ENCODE measurements around the gene SEC24D. TPM values are rescaled to one million over a fixed set of nuclear protein-coding genes. Genes with fewer than 3 reads are reported as not detected.

Gene SEC24D
- total RNA-seq, 5 donors from 2014 or later (not counting 1 experiment from before 2014, with no cell fraction given): 17.0 to 32.3 (median 21.7) TPM

GRCh38 chr4:118774989-118775388, 60.9 kb downstream of the SEC24D start:
- ChIA-PET CTCF (interaction anchor here (0.6 to 2.2 kb wide), 5 partner anchors 62 to 116 kb away, joined by 4 to 7 read pairs (median 7); no protein-coding TSS in a partner anchor), POLR2A (interaction anchor here (0.5 to 0.6 kb wide), 2 partner anchors 8 to 15 kb away, joined by 3 to 6 read pairs; no protein-coding TSS in a partner anchor)
- Histone ChIP-seq H3K27me3 (replicated peaks in 1 of 2; ENCODE audit: control insufficient read depth in 2 of 2, extremely low read depth in 1 of 2, insufficient read depth in 2 of 2, low read length in 1 of 2) (no peaks in the 10 kb centered on the region), H3K27ac (ENCODE audit: low read length) (no peak overlapping the region), H3K36me3 (ENCODE audit: control insufficient read depth in 2 of 2, extremely low read depth in 1 of 2, insufficient read depth in 1 of 2, low read length in 1 of 2) (no peaks in the 10 kb centered on the region), H3K4me1 (ENCODE audit: control insufficient read depth in 1 of 2, extremely low read depth in 1 of 2, insufficient read depth in 2 of 2, low read length in 2 of 2) (no peaks in the 10 kb centered on the region), H3K4me3 (ENCODE audit: control insufficient read depth in 1 of 2, extremely low read depth in 1 of 2, low read length in 1 of 2) (no peak overlapping the region), H3K9me3 (no peaks in the 10 kb centered on the region)
- no peaks in the 10 kb centered on the region for H3K27me3 Mint-ChIP-seq
- WGBS (ENCODE audit: insufficient coverage): 100% methylated on average over 1 of the region's 3 CpGs
- peaks cover 2% of the 10 kb centered on the region for H3K36me3 Mint-ChIP-seq
- peaks cover 0 to 6% (median 0%) of the 10 kb centered on the region in 3 donors for H3K9me3 Mint-ChIP-seq
- ATAC-seq (replicated peaks in 1 of 4) (no peak), DNase-seq (no peak)
- H3K4me3 Mint-ChIP-seq: no peak overlapping the region
- H3K27ac Mint-ChIP-seq: no peak overlapping the region
- no peaks in the 10 kb centered on the region for H3K4me1 Mint-ChIP-seq

- ChIA-PET CTCF (interaction anchor here (0.7 to 2.2 kb wide), 4 partner anchors 11 to 117 kb away, joined by 3 to 7 read pairs (median 6); no protein-coding TSS in a partner anchor), POLR2A (no interaction called here)
- Histone ChIP-seq H3K4me1 (ENCODE audit: control insufficient read depth in 1 of 2, extremely low read depth in 1 of 2, insufficient read depth in 2 of 2, low read length in 2 of 2) (no peaks in the 10 kb centered on the region), H3K27ac (ENCODE audit: low read length) (no peak overlapping the region), H3K36me3 (ENCODE audit: control insufficient read depth in 2 of 2, extremely low read depth in 1 of 2, insufficient read depth in 1 of 2, low read length in 1 of 2) (no peaks in the 10 kb centered on the region), H3K9me3 (no peaks in the 10 kb centered on the region), H3K27me3 (replicated peaks in 1 of 2; ENCODE audit: control insufficient read depth in 2 of 2, extremely low read depth in 1 of 2, insufficient read depth in 2 of 2, low read length in 1 of 2) (no peaks in the 10 kb centered on the region), H3K4me3 (ENCODE audit: control insufficient read depth in 1 of 2, extremely low read depth in 1 of 2, low read length in 1 of 2) (no peak overlapping the region)
- no peak for ATAC-seq (replicated peaks in 1 of 4)
- H3K36me3 Mint-ChIP-seq: no peaks in the 10 kb centered on the region
- H3K27ac Mint-ChIP-seq: peak overlapping the region in 1 of 2 donors; percentile 19
- no peaks in the 10 kb centered on the region for H3K4me1 Mint-ChIP-seq
- no peak overlapping the region for H3K4me3 Mint-ChIP-seq
- no peaks in the 10 kb centered on the region for H3K27me3 Mint-ChIP-seq
- no peak for DNase-seq
- WGBS (ENCODE audit: insufficient coverage): 92% methylated on average over 1 of the region's 1 CpG
- H3K9me3 Mint-ChIP-seq: peaks cover 0 to 6% (median 0%) of the 10 kb centered on the region in 3 donors
Observed at GRCh38 chr4:118774321-118774720, 61.6 kb downstream of the SEC24D start.

- no peak for ATAC-seq (replicated peaks in 1 of 4)
- no peaks in the 10 kb centered on the region for H3K36me3 ChIP-seq (ENCODE audit: control insufficient read depth in 2 of 2, extremely low read depth in 1 of 2, insufficient read depth in 1 of 2, low read length in 1 of 2)
- Mint-ChIP-seq H3K4me1 (no peaks in the 10 kb centered on the region), H3K9me3 (peaks cover 0 to 6% (median 0%) of the 10 kb centered on the region in 3 donors), H3K36me3 (no peaks in the 10 kb centered on the region), H3K4me3 (no peak overlapping the region), H3K27ac (no peak overlapping the region), H3K27me3 (no peaks in the 10 kb centered on the region)
- no CpG with 5 or more reads among the region's 2 CpGs for WGBS (ENCODE audit: insufficient coverage)
- CTCF ChIA-PET: interaction anchor here (1.5 to 2.2 kb wide), 2 partner anchors 91 kb away, joined by 5 to 7 read pairs; no protein-coding TSS in a partner anchor
- H3K4me3 ChIP-seq (ENCODE audit: control insufficient read depth in 1 of 2, extremely low read depth in 1 of 2, low read length in 1 of 2): no peak overlapping the region
- H3K27ac ChIP-seq (ENCODE audit: low read length): no peak overlapping the region
- H3K27me3 ChIP-seq (replicated peaks in 1 of 2; ENCODE audit: control insufficient read depth in 2 of 2, extremely low read depth in 1 of 2, insufficient read depth in 2 of 2, low read length in 1 of 2): no peaks in the 10 kb centered on the region
- no peaks in the 10 kb centered on the region for H3K4me1 ChIP-seq (ENCODE audit: control insufficient read depth in 1 of 2, extremely low read depth in 1 of 2, insufficient read depth in 2 of 2, low read length in 2 of 2)
- no peaks in the 10 kb centered on the region for H3K9me3 ChIP-seq
- POLR2A ChIA-PET: no interaction called here
- DNase-seq: no peak
Observed at GRCh38 chr4:118773429-118773792, 62.5 kb downstream of the SEC24D start.

GRCh38 chr4:118772767-118773428, 63.0 kb downstream of the SEC24D start:
- no peaks in the 10 kb centered on the region for H3K9me3 ChIP-seq
- ATAC-seq (replicated peaks in 1 of 4) (no peak), DNase-seq (no peak)
- Mint-ChIP-seq H3K36me3 (peaks cover 3% of the 10 kb centered on the region), H3K4me1 (no peaks in the 10 kb centered on the region), H3K27me3 (no peaks in the 10 kb centered on the region), H3K27ac (no peak overlapping the region), H3K4me3 (no peak overlapping the region), H3K9me3 (peaks cover 0 to 4% (median 0%) of the 10 kb centered on the region in 3 donors)
- POLR2A ChIA-PET: no interaction called here
- H3K27me3 ChIP-seq (replicated peaks in 1 of 2; ENCODE audit: control insufficient read depth in 2 of 2, extremely low read depth in 1 of 2, insufficient read depth in 2 of 2, low read length in 1 of 2): no peaks in the 10 kb centered on the region
- no peak overlapping the region for H3K4me3 ChIP-seq (ENCODE audit: control insufficient read depth in 1 of 2, extremely low read depth in 1 of 2, low read length in 1 of 2)
- 100% methylated on average over 1 of the region's 3 CpGs for WGBS (ENCODE audit: insufficient coverage)
- H3K36me3 ChIP-seq (ENCODE audit: control insufficient read depth in 2 of 2, extremely low read depth in 1 of 2, insufficient read depth in 1 of 2, low read length in 1 of 2): peaks cover 0 to 3% of the 10 kb centered on the region in 2 donors
- H3K27ac ChIP-seq (ENCODE audit: low read length): no peak overlapping the region
- no peaks in the 10 kb centered on the region for H3K4me1 ChIP-seq (ENCODE audit: control insufficient read depth in 1 of 2, extremely low read depth in 1 of 2, insufficient read depth in 2 of 2, low read length in 2 of 2)
- CTCF ChIA-PET: interaction anchor here (0.5 to 4.4 kb wide), 3 partner anchors 118 to 500 kb away, joined by 4 to 53 read pairs (median 20); partner anchors contain the start of gene SYNPO2 (in 1 of the 2)

GRCh38 chr4:118772081-118772766, 63.7 kb downstream of the SEC24D start:
- ChIA-PET POLR2A (no interaction called here), CTCF (interaction anchor here (0.6 to 4.4 kb wide), 14 partner anchors 8 to 682 kb away, joined by 3 to 53 read pairs (median 4); partner anchors contain the start of gene SYNPO2 (in 2 of the 2))
- Histone ChIP-seq H3K36me3 (ENCODE audit: control insufficient read depth in 2 of 2, extremely low read depth in 1 of 2, insufficient read depth in 1 of 2, low read length in 1 of 2) (peaks cover 0 to 6% of the 10 kb centered on the region in 2 donors), H3K27ac (ENCODE audit: low read length) (no peak overlapping the region), H3K4me3 (ENCODE audit: control insufficient read depth in 1 of 2, extremely low read depth in 1 of 2, low read length in 1 of 2) (no peak overlapping the region), H3K4me1 (ENCODE audit: control insufficient read depth in 1 of 2, extremely low read depth in 1 of 2, insufficient read depth in 2 of 2, low read length in 2 of 2) (no peaks in the 10 kb centered on the region), H3K27me3 (replicated peaks in 1 of 2; ENCODE audit: control insufficient read depth in 2 of 2, extremely low read depth in 1 of 2, insufficient read depth in 2 of 2, low read length in 1 of 2) (no peaks in the 10 kb centered on the region), H3K9me3 (no peaks in the 10 kb centered on the region)
- Mint-ChIP-seq H3K27ac (no peak overlapping the region), H3K4me1 (no peaks in the 10 kb centered on the region), H3K4me3 (no peak overlapping the region), H3K27me3 (no peaks in the 10 kb centered on the region), H3K9me3 (no peaks in the 10 kb centered on the region), H3K36me3 (peaks cover 3% of the 10 kb centered on the region)
- DNase-seq (peak in 1 of 35 experiments; percentile 64), ATAC-seq (replicated peaks in 1 of 4) (peak; percentile 54 to 74 (median 64))
- 100% methylated on average over 2 of the region's 7 CpGs for WGBS (ENCODE audit: insufficient coverage)

- ChIA-PET POLR2A (interaction anchor here in 1 of 2 donors (0.9 kb wide), 1 partner anchor 113 kb away, joined by 3 read pairs; no protein-coding TSS in a partner anchor), CTCF (interaction anchor here (0.9 to 4.4 kb wide), 12 partner anchors 25 to 1286 kb away, joined by 3 to 53 read pairs (median 4); partner anchors contain the start of gene SYNPO2 (in 1 of the 2))
- H3K4me3 ChIP-seq (ENCODE audit: control insufficient read depth in 1 of 2, extremely low read depth in 1 of 2, low read length in 1 of 2): no peak overlapping the region
- ATAC-seq (replicated peaks in 1 of 4) (no peak), DNase-seq (no peak)
- Mint-ChIP-seq H3K27ac (no peak overlapping the region), H3K4me3 (no peak overlapping the region), H3K36me3 (peaks cover 13% of the 10 kb centered on the region), H3K27me3 (no peaks in the 10 kb centered on the region), H3K9me3 (no peaks in the 10 kb centered on the region), H3K4me1 (no peaks in the 10 kb centered on the region)
- 100% methylated on average over 1 of the region's 2 CpGs for WGBS (ENCODE audit: insufficient coverage)
- no peak overlapping the region for H3K27ac ChIP-seq (ENCODE audit: low read length)
- H3K9me3 ChIP-seq: no peaks in the 10 kb centered on the region
- H3K4me1 ChIP-seq (ENCODE audit: control insufficient read depth in 1 of 2, extremely low read depth in 1 of 2, insufficient read depth in 2 of 2, low read length in 2 of 2): no peaks in the 10 kb centered on the region
- peaks cover 0 to 20% of the 10 kb centered on the region in 2 donors for H3K36me3 ChIP-seq (ENCODE audit: control insufficient read depth in 2 of 2, extremely low read depth in 1 of 2, insufficient read depth in 1 of 2, low read length in 1 of 2)
- H3K27me3 ChIP-seq (replicated peaks in 1 of 2; ENCODE audit: control insufficient read depth in 2 of 2, extremely low read depth in 1 of 2, insufficient read depth in 2 of 2, low read length in 1 of 2): no peaks in the 10 kb centered on the region
Observed at GRCh38 chr4:118770741-118771187, 65.2 kb downstream of the SEC24D start.

All from T-cell (primary cell).